Nucleus accumbens (tissue), 56 donors: Measurements from ENCODE around the gene ANXA2.

Experiments used
- DNase-seq, 56 donors: peaks; one replicate each; lab custom pipeline; 2025; lab: John Stamatoyannopoulos, UW

Gene ANXA2

DNA sequence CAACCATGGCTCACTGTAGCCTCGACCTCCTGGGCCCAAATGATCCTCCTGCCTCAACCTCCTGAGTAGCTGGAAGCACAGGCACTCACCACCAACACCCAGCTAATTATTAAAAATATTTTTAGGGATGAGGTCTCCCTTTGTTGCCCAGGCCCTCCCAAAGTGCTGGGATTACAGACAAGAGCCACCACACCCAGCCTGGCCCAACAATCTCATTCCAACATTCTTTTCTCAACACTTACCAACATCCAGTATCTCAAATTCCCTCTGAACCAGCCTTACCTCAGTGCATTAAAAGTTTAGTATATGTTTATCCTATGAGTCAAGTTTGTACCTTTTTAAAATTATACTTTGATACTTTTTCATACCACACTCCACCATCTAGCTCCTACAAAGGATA lies 25.0 kb downstream of the ANXA2 start:
- DNase-seq: no peak

GRCh38 chr15:60372227-60372626 lies 25.6 kb downstream of the ANXA2 start:
- no peak for DNase-seq

GRCh38 chr15:60371175-60372051 lies 26.4 kb downstream of the ANXA2 start:
- peak in 1 of 56 donors; percentile 12 for DNase-seq

GRCh38 chr15:60370869-60371136 lies 27.0 kb downstream of the ANXA2 start:
- DNase-seq: no peak

DNA sequence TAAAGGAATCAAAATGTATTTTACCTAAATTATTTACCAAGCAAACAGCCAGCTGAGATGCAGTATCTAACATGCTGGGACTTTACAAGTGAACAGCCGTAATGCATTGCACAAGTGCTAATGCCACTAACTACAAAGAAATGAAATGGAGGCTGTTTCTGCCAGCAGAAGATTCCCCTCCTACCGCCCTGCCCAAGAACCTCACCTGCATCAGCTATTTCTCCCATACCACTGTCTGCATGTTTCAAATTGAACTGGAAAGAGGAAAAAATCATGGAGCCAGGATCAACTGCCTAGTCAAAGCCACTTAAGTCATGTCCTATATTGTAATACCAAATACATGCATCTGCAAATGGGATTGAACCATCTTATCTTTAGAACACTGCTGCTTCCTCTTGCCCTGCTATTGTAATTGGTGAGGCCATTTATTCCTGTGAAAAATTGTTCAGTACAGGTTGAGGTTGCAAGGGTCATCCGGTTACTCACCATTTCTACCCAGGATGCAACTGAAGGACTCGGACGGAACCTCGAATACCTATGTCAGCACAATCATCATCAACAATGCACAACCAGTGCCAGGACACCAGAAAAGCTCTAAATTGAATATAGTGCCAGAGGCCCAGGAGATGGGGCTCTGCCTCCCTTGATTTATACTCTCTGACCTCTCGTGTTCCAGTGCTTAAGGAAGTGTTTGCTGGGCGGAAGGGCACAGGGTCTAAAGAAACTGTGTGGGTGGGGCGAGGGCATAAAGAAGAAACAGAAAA lies 27.5 kb downstream of the ANXA2 start:
- no peak for DNase-seq

- DNase-seq: no peak
Measured at GRCh38 chr15:60369696-60370095, 28.1 kb downstream of the ANXA2 start.

GRCh38 chr15:60364612-60364924 lies 33.2 kb downstream of the ANXA2 start:
- DNase-seq: no peak

DNA sequence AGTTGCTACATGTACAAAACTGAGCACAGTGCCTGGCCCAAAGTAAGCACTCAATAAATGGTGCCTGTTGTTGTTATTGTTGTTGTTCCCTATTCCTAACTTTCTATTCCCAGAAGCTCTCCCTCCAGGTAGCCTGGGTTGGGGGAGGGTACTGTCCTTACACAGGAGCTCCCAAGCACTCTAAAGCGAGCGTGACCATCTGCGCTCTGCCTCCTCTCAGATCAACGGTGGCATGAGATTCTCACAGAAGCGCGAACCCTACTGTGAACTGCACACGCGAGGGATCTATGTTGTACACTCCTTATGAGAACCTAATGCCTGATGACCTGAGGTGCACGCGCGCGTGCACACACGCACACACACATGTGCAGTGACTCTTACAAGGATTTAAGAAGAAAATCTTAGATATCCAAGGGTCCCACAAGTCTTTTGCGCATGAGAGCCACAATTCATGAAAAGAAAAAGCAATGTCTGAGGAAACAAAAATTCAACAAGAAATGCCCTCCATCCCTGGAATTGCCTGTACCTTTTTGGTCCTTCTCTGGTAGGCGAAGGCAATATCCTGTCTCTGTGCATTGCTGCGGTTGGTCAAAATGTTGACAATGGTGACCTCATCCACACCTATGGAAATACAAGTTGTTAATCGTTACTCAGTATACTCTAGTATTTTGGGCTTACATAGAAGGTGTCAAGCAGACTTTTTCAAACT lies 33.7 kb downstream of the ANXA2 start:
- no peak for DNase-seq

DNA sequence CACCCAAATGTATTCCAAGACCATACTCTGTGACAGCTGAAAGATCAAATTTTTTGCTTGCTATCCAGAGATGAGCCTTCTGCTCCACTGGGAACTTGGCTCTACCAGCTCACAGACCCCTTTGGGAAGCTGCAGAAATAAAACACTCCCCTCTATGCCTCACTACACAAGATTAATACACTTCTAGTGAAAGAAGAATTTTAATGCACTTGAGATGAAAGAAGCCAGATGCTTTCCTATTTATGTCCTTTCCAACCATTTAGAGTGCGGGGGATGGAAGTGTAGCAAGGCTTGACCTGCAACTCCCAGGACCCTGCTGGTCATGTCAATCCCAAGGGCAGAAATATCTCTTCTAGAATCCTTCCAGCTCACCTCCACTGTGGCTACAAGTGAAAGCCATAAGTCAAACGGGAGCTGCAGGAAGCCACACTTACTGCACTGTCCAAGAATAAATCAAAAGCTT lies 34.7 kb downstream of the ANXA2 start:
- no peak for DNase-seq

- no peak for DNase-seq
Measured at GRCh38 chr15:60362321-60363086, 35.3 kb downstream of the ANXA2 start.

GRCh38 chr15:60359738-60360137 lies 38.0 kb downstream of the ANXA2 start:
- DNase-seq: peak in 39 of 56 donors; percentile 1 to 75 (median 19)

DNA sequence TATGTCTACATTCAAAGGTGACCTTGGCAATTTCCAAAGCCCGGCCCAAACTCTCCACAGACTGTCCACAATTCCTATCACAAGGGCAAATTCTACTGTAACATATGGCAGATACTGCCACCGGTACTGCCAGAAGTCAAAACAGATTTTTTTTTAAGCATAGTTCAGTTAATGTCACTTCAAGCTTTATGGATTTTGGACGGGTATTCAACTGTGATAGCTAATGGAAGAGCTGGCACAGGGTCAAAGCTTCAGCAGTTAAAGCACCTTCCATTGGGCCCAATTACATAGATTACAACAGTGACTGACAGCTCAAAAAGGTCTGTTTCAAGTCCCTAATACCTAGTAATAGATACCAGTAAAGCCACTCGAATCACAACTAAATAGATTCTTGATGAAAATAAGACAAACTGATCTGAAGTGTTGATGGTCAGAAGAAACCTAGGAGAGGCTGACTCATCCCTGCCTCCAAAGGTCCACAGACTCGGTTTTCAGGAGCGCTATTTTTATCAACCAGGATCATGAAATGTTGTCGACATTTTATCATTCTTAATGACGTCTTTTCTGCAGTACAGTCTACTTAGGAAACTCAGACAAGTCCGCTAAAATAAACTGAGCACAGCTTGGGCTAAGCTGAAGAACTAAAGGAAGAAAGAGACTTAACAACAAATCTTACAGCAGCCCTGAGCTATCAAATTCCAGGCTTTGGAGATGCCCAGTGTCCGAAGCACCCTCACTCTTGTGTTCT lies 38.7 kb downstream of the ANXA2 start:
- no peak for DNase-seq

GRCh38 chr15:60356832-60357231 lies 41.0 kb downstream of the ANXA2 start:
- DNase-seq: no peak

DNA sequence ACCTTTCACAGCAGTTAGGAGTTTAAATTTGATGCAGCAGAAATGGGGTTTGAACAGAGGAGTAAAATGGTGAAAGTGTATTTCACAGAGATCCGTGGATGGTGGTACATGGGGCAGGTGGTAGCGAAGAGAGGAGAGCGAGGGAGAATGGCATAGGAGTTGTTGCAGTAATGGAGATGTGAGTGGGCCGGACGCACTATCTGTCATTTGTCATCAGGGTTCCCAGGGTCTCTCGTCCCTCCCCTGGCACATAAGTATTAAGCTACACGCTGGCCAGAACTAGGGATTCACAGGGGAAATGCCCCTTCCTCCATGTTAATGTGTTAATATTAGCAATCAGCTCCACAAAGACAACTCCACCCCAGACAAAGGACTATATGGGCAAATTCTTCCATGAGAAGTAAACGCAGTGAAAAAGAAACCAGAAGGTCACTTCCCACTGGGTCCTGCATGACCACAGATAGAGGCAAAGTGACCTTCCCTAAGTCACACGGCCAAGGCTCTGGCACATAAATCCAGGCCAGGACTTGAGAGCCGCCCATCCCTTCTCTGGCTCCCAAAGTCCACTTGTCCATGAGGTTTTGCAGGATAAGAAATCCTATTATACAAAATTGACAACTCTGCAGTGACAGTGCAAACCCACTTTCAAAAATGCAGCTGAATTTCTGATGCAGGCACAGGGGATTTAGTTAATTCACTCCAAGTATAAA lies 42.5 kb downstream of the ANXA2 start:
- no peak for DNase-seq

DNA sequence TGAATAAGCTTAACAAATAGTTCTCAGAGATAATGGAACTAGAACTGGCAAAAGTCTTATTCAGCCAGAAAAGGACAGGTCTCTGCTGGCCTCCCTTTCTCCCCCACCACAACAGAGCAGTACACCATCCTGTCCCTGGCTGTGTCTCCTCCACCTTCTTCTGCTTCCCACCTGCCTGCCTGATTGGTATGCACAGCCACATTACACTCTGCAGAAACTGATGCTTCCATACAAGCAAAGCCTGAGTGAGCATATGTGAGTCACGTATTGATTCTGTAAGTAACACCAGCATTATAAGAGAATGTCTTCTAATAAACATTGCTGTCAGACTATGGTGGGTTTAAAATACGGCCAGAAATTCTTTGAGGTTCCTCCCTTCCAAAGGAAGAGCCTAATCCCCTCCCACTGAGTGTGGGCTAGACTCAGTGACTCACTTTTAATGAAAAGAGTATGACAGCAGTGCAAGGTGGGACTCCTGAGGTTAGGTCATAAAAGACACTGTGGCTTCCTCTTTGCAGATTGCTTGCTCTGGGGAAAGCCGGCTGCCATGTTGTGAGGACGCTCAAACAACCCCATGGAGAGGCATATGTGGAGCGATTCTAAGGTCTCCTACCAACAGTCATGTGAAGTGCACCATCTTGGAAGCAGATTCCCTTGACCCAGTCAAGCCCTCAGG lies 44.4 kb downstream of the ANXA2 start:
- DNase-seq: no peak

- no peak for DNase-seq
Measured at GRCh38 chr15:60352525-60352924, 45.3 kb downstream of the ANXA2 start.

DNA sequence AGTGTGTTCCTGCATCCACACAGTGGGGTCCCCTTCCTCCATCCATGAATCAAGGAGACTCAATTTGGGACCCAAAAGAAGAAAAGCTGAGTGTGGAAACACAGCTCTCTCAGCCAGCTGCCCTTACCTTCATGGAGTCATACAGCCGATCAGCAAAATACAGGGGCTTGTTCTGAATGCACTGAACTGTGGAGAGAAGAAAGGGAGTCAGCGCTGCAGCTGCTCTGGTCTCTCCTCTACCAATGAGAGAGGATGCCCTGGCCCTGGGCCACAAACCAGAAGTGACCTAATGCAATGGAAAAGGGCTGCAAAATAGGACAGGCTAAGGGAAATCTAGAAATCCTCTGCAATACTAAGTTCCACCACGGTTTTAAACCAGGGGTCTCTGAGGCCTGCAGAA lies 46.7 kb downstream of the ANXA2 start:
- peak in 14 of 56 donors; percentile 2 to 49 (median 16) for DNase-seq

DNA sequence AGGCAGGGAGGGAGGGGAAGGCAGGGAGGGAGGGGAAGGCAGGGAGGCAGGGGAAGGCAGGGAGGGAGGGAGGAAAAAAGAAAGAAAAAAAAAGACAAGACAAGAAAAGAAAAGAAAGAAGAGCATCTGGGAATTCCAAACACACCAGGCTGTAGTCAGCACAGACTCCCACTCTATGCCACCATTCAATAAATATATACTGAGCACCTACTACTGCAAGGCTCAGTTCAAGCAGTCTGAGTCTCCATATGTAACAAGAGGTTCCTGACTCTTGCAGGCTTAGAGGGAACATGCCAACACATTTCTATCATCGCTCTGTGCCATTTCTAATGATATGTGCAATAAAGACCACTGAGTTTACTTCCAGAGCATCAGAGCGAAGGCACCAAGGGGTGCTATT lies 47.7 kb downstream of the ANXA2 start:
- peak in 1 of 56 donors; percentile 80 for DNase-seq

DNA sequence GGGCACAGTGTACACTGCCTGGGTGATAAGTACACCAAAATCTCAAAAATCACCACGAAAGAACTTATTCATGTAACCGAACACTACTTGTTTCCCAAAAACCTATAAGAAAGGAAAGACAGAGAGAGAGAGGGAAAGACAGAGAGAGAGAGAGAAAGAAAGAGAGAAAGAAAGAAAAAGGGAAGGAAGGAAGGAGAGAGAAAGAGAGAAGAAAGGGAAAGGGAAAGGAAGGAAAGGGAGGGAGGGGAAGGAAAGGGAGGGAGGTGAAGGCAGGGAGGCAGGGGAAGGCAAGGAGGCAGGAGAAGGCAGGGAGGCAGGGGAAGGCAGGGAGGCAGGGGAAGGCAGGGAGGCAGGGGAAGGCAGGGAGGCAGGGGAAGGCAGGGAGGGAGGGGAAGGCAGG lies 48.2 kb downstream of the ANXA2 start:
- no peak for DNase-seq
